HG02610 (cell line): ENCODE data around the gene AGPAT4.

Source experiments
- ATAC-seq: cut with Tn5 transposase; IDR thresholded peaks from one replicate; pipeline ENCODE4 v1.9.1; 2021; ENCODE audit warnings: mild to moderate bottlenecking, moderate library complexity; ENCODE audit not compliant: unreplicated experiment

The AGPAT4 gene

GRCh38 chr6:161142957-161143296 lies 130.9 kb downstream of the AGPAT4 start:
- ATAC-seq, result no peak

GRCh38 chr6:161141173-161141572 lies 132.7 kb downstream of the AGPAT4 start:
- ATAC-seq, result no peak

- ATAC-seq, result no peak
Measured at GRCh38 chr6:161140554-161140875, 133.3 kb downstream of the AGPAT4 start.

- no peak for ATAC-seq
Measured at GRCh38 chr6:161139766-161140553, 133.9 kb downstream of the AGPAT4 start.

GRCh38 chr6:161139304-161139765 lies 134.5 kb downstream of the AGPAT4 start:
- ATAC-seq, result no peak

GRCh38 chr6:161138543-161139303 lies 135.1 kb downstream of the AGPAT4 start:
- no peak for ATAC-seq

- ATAC-seq, result no peak
Measured at GRCh38 chr6:161137839-161138542, 135.9 kb downstream of the AGPAT4 start.

GRCh38 chr6:161137320-161137719 lies 136.5 kb downstream of the AGPAT4 start:
- ATAC-seq, result no peak

GRCh38 chr6:161136655-161137054 lies 137.2 kb downstream of the AGPAT4 start:
- no peak for ATAC-seq

GRCh38 chr6:161135695-161136591 lies 137.9 kb downstream of the AGPAT4 start:
- ATAC-seq, result peak; percentile 67

GRCh38 chr6:161134550-161135298 lies 139.1 kb downstream of the AGPAT4 start:
- no peak for ATAC-seq

- no peak for ATAC-seq
Measured at GRCh38 chr6:161133963-161134362, 139.9 kb downstream of the AGPAT4 start.

GRCh38 chr6:161132384-161132783 lies 141.5 kb downstream of the AGPAT4 start:
- ATAC-seq, result no peak

GRCh38 chr6:161130967-161131766 lies 142.7 kb downstream of the AGPAT4 start:
- no peak for ATAC-seq

GRCh38 chr6:161130541-161130940 lies 143.3 kb downstream of the AGPAT4 start:
- no peak for ATAC-seq

GRCh38 chr6:161128680-161129196 lies 145.1 kb downstream of the AGPAT4 start:
- ATAC-seq, result no peak

- no peak for ATAC-seq
Measured at GRCh38 chr6:161128230-161128629, 145.6 kb downstream of the AGPAT4 start.

GRCh38 chr6:161127071-161127740 lies 146.7 kb downstream of the AGPAT4 start:
- no peak for ATAC-seq
